GM12891 (cell line): ENCODE results near the gene TRIM10.

Experiments
- PAX5 ChIP-seq: IDR thresholded peaks from 2 replicates; pipeline ENCODE4 v1.6.1; 2011; ENCODE audit warnings: low read length, moderate library complexity, mild to moderate bottlenecking; ENCODE audit not compliant: insufficient read depth, severe bottlenecking
- POLR2A ChIP-seq: IDR thresholded peaks from 2 replicates; pipeline ENCODE4 v1.6.1; 2011; ENCODE audit warnings: low read depth, low read length, control low read depth
- POLR2AphosphoS5 ChIP-seq: IDR thresholded peaks from 2 replicates; pipeline ENCODE4 v1.6.1; 2011; ENCODE audit warnings: low read depth, low read length, control low read depth
- SPI1 ChIP-seq: IDR thresholded peaks from 2 replicates; pipeline ENCODE4 v1.6.1; 2011; ENCODE audit warnings: low read depth, low read length, control low read depth
- TAF1 ChIP-seq: IDR thresholded peaks from 2 replicates; pipeline ENCODE4 v1.6.1; 2011; ENCODE audit warnings: low read depth, low read length, control low read depth

DNA sequence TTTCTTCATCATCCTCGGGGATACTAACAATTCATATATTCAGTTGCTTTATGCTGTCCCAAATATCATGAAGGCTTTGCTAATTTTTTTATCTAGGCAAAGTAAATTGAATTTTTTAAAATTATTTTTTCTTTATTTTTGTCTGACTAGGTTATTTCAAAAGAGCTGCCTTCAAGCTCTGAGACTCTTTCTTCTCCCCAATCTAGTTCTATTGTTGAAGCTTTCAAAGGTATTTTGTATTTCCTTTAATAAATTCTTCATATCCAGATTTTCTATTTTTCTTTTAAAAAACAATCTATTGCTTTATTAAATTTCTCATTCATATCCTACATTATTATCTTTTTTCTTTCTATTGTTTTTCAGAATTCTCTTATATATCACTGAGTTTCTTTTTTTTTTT, 19.1 kb upstream of the TRIM10 start:
- no peak for TF ChIP-seq POLR2A
- TF ChIP-seq PAX5, result no peak
- TF ChIP-seq POLR2AphosphoS5, result no peak
- TF ChIP-seq TAF1, result no peak
- no peak for TF ChIP-seq SPI1
